ENCODE results near the gene NSFL1C. TPM values are rescaled to one million over a fixed set of nuclear protein-coding genes. Genes with fewer than 3 reads are reported as not detected.

The NSFL1C gene
- total and polyA plus RNA-seq, 2 experiments from 2014 or later = 48.9 to 92.2 TPM

GRCh38 chr20:1414982-1415381 lies 51.7 kb downstream of the NSFL1C start (continued):
- TF ChIP-seq ZNF462 (CRISPR knock-in tag; IDR thresholded peaks at IDR 0.05) = no peak

GRCh38 chr20:1405801-1406200 lies 60.8 kb downstream of the NSFL1C start:
- Mint-ChIP-seq H3K36me3 (ENCODE audit: low read depth) (no peaks in the 10 kb centered on the region), H3K27me3 (ENCODE audit: insufficient read depth, low read depth, poor library complexity) (peaks cover 8% of the 10 kb centered on the region), H3K4me1 (no peaks in the 10 kb centered on the region), H3K27ac (no peak overlapping the region), H3K4me3 (no peak overlapping the region), H3K9me3 (no peaks in the 10 kb centered on the region; the same call in 2 of the 3 replicates)
- ATAC-seq (no peak), DNase-seq (ENCODE audit: low spot score) (no peak)
- Histone ChIP-seq H3K27ac (ENCODE audit: low read depth) (no peak overlapping the region), H4K20me1 (replicated peaks; ENCODE audit: insufficient read depth) (no peaks in the 10 kb centered on the region), H3K9me2 (ENCODE audit: insufficient read depth) (peaks cover 11% of the 10 kb centered on the region; the same call in 1 of the 2 replicates), H3K4me1 (ENCODE audit: insufficient read depth) (no peaks in the 10 kb centered on the region), H2AFZ (no peak overlapping the region), H3K36me3 (ENCODE audit: insufficient read depth) (no peaks in the 10 kb centered on the region), H3K79me2 (replicated peaks; ENCODE audit: insufficient read depth) (no peaks in the 10 kb centered on the region), H3K4me3 (no peak overlapping the region), H3F3A (replicated peaks; ENCODE audit: low read depth) (no peaks in the 10 kb centered on the region), H3K4me2 (no peak overlapping the region), H3K27me3 (ENCODE audit: insufficient read depth) (no peaks in the 10 kb centered on the region)
- TF ChIP-seq EZH2phosphoT487 (IDR thresholded peaks at IDR 0.05; ENCODE audit: unreplicated experiment) (no peak), STAT1 (IDR thresholded peaks at IDR 0.05; ENCODE audit: unreplicated experiment) (no peak), ZNF114 (CRISPR knock-in tag; IDR thresholded peaks at IDR 0.05) (no peak), POLR2AphosphoS5 (IDR thresholded peaks at IDR 0.05; ENCODE audit: low read depth) (no peak)

GRCh38 chr20:1403624-1404023 lies 63.0 kb downstream of the NSFL1C start:
- H3F3A ChIP-seq (replicated peaks; ENCODE audit: low read depth) = no peaks in the 10 kb centered on the region
- peaks cover 7% of the 10 kb centered on the region; the same call in 1 of the 2 replicates for H3K9me2 ChIP-seq (ENCODE audit: insufficient read depth)
- H2AFZ ChIP-seq = no peak overlapping the region
- ATAC-seq = no peak
- no peak overlapping the region for H3K4me3 ChIP-seq
- H3K36me3 ChIP-seq (ENCODE audit: insufficient read depth) = no peaks in the 10 kb centered on the region
- no peak overlapping the region for H3K27ac ChIP-seq (ENCODE audit: low read depth)
- TF ChIP-seq POLR2AphosphoS5 (IDR thresholded peaks at IDR 0.05; ENCODE audit: low read depth) (no peak), STAT1 (IDR thresholded peaks at IDR 0.05; ENCODE audit: unreplicated experiment) (no peak), NANOG (IDR thresholded peaks at IDR 0.05; ENCODE audit: borderline replicate concordance) (no peak)
- H3K4me3 Mint-ChIP-seq = no peak overlapping the region
- H3K4me2 ChIP-seq = no peak overlapping the region
- H3K4me1 ChIP-seq (ENCODE audit: insufficient read depth) = 0 out of 2 replicates have a peak, but pooled peaks cover 3% of the 10 kb centered on the region
- peaks cover 3% of the 10 kb centered on the region for H3K27me3 Mint-ChIP-seq (ENCODE audit: insufficient read depth, low read depth, poor library complexity)
- DNase-seq (ENCODE audit: low spot score) = no peak
- no peak overlapping the region for H3K27ac Mint-ChIP-seq
- H3K27me3 ChIP-seq (ENCODE audit: insufficient read depth) = no peaks in the 10 kb centered on the region
- H4K20me1 ChIP-seq (replicated peaks; ENCODE audit: insufficient read depth) = no peaks in the 10 kb centered on the region
- H3K36me3 Mint-ChIP-seq (ENCODE audit: low read depth) = no peaks in the 10 kb centered on the region
- H3K9me3 Mint-ChIP-seq = no peaks in the 10 kb centered on the region
- no peaks in the 10 kb centered on the region for H3K79me2 ChIP-seq (replicated peaks; ENCODE audit: insufficient read depth)
- peaks cover 17% of the 10 kb centered on the region for H3K4me1 Mint-ChIP-seq
